GM18511 (cell line): ENCODE data around the gene PDYN.

Source experiments
- ATAC-seq: cut with Tn5 transposase; IDR thresholded peaks from one replicate; pipeline ENCODE4 v1.9.1; 2021; ENCODE audit warnings: mild to moderate bottlenecking, moderate library complexity; ENCODE audit not compliant: unreplicated experiment

The PDYN gene

DNA sequence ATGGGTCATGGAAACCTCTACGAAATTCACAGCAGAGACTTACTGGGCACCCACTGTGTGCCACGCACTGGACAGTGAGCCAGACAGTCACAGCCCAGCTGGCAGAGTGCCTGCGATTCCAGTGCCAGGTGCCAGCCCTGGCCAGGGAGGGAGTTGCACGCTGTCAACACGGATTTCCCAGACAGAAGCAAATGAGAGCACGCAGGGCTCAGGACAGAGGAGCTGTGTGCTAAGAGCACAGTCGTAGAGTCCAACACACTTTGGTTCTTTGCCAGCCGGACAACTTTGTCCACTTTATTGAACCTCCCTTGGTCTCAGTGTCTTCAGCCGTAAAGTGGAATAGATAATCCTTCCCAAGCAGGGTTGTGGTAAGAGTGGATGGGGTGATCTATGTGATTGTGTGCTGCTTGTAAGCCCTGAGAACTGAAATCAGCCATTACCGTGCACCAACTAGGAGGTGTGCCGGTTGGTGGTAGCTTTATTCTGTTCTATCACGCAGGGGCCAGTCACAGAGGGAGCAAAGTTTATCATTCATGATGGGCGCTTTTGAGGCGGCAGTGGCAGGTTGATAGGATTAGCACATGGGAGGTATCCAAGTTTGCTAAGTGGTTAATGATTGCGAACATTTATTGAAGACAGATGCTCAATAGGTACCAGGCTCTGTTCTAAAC is 58.0 kb downstream of the PDYN start:
- ATAC-seq: no peak

DNA sequence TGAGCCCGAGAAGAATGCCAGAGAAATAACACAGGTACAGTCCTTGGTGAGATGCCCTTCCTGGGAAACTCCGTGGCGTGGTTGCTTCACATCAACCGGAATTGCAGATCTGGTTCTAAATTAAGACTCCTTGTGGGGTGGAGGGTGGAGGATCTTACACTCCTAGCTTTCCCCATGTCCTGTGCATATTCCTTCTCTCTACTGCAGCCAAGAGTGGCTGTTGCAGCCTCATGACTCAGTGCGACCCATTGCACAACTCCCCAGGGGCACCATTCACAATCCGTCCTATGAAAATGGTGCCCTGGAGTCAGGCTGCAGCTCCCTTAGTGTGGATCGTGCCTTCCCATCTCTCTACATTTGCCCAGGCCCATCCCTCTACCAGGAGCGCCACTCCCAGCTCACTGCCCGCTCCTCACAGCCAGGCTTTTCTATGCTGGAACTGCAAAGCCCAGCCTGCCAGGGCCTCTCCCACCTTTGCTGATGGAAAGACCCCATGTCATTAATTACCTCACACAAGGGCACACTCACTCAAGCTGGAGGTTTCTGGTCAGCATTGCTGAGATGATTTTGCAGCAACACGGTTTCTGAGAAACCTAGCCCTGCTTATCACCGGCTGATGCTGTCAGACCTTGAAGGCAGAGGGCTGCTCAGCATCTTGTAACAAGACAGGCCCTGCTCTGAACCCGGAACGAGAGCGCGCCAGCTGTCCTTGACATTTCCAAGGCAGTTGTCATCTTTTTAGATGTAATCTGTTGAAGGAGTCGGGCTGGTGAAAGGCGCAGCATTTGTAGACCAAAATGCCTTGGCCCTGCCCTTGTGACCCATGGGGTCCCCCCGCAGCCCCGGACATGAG is 58.9 kb downstream of the PDYN start:
- ATAC-seq: no peak

DNA sequence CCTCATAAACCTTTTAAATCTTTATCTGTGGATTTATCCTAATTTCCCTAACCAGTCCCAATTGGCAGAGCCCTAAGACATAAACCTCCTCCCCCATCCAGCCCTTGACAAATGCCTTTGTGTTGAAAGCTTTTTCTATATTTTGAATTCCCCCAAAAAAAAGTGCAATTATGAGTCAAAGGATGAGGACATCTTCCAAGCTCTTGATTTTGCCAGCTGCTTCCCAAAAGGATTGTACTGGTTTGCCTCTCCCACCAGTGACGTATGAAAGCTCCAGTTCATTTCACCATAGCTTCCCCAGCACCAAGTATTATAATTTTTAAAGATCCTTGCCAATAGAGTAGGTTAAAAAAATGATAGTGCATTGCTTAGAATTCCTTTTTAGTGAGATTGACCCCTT is 59.7 kb downstream of the PDYN start:
- no peak for ATAC-seq

DNA sequence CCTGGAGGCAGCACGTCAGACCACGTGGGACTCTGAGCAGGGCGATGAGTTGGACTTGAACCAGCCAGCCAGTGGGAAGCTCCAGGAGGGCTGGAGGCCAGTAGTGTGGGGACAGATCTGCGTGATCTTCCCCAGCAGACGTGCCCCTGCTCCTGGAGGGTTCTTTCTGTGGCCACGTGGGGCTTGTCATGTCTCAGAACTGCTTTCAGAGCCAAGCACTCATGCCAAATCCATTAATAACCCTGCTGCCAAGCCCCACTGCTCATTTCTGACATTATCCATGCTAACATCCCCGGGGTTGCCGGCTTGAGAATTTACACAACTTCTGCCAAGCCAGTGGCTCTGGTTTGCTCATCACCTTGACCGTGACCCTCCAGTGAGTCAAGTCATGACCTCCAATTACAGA is 60.4 kb downstream of the PDYN start:
- no peak for ATAC-seq

DNA sequence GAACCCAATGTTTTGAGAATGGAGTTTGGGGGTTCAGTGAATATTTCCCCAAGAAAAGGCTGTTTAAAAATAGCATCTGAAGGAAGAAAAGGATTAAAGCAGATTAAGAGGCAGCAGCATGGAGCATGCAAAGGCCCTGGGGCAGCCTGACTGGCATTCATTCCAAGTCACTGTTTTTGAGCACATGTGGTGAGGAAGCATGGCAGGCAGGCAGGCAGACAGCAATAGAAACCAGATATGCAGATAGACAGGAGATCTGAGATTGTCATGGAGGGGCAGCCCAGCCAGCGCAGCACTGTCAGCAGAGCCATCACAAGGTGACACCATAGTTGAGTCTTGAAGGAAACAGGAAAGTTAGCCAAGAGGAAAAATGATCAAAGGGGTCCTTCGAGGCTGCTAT is 60.9 kb downstream of the PDYN start:
- ATAC-seq: no peak

DNA sequence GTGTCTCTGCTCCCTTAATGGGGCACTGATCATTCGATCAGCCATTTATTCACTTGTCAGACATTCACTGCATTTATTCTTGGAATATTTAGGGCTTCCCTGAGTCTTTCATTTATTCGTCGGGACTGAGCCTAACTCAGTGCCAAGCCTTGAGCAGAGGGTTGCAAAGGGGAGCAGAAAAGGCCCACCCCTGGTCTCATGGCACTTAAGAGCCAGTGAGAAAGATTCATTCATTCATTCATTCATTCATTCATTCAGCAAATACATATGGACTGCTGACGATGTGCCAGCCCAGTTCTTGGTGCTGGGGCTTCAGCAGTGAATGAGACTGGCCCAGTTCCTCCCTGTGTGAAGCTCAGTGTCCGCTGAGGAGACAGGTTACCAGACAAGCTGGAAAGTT is 62.0 kb downstream of the PDYN start:
- ATAC-seq: no peak

DNA sequence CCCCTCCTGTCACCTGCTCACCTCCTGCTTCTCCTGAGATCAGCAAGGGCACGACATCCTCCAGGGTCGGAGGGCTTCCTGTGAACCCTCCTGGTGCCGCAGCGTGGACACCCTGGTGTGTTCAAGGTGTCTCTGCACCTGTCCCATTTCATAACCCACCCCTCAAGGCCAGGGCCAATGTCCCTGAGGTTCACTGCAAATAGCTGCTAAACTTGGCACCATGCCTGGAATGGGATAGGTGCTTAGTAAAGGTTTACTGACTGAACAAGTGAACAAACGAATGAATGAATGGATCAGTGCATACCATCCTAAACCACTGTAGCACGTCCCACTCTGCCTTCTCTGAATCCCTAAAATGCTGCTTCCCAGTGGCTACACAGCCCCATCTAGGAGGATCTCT is 63.7 kb downstream of the PDYN start:
- ATAC-seq: no peak

DNA sequence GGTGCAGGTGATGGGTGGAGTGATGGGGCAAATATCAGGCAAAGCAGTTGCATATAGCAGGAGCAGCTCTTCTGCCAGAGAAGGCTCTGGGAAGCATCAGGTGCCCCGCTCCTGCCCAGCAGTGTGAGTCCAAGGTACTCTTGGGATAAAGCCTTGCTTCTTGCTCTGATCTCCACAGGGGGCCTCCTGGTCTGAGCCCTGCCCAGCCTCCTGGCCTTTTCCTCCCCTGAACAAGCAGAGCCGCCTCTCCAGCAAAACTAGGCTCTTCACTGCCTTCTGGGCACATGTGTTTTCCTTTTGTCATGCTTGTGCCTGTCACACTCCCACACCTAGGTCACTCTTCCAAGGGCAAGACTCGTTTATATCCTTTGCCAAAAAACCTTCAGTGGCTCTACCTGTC is 64.4 kb downstream of the PDYN start:
- no peak for ATAC-seq

DNA sequence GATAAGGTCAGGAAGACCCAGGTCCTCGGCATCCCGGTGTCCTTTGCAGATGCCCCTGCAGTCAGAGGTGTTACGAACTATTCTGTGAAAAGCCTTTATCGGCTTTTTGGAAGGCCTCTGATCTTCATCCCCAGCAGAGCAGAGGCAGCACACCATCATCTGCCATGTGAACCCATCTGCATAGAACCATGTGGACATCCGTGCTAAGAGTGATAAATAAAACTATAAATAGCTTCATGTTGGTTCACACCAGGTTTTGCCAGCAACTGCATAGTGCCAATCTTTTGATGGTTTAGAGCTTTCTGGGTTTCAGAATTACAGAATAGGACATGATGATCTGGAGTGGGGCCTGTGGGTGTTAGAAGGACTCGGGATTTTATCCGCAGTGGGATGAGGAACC is 65.1 kb downstream of the PDYN start:
- ATAC-seq: no peak
